ENCODE results near the gene SRPK1. TPM values are rescaled to one million over a fixed set of nuclear protein-coding genes. Genes with fewer than 3 reads are reported as not detected.

Gene SRPK1
- total RNA-seq, 4 donors from 2014 or later: 72.4 to 137 (median 112) TPM

DNA sequence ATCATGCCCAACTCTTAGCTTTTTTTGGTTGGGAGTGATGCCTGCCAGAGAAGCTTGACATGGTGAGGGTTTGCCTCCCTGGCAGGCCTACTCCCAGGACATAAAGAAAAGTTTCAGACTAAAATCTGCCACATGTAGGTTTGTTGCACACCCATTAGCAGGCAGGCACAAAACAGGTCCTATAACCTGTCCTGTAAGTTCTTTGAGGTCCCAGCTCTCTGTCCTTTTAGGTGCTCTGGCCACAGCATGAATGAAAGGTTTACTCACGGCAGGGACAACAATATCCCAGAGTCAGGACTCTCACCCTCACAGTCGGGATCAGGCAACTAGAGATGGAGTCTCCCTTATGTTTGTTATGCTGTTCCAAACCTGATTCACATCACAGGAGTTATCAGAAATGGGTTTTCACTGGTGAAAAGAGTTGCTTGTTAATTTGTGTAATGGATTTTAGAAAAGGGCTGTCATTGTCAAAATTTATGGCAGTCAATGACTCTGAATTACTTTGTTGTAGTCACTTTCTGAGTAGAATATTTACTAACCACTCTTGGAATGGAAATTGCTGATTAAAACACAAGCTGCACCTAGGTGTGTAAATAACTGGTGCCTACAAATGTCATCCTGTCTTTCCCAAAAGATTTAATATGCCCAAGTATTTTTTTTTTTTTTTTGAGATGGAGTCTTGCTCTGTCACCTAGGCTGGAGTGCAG lies 5.8 kb upstream of the SRPK1 start:
- H3K9me3 ChIP-seq: no peaks in the 10 kb centered on the region
- no peak for DNase-seq
- no peaks in the 10 kb centered on the region for H3K27me3 ChIP-seq
- no peaks in the 10 kb centered on the region for H3K36me3 ChIP-seq
- TF ChIP-seq, protein P1, sequence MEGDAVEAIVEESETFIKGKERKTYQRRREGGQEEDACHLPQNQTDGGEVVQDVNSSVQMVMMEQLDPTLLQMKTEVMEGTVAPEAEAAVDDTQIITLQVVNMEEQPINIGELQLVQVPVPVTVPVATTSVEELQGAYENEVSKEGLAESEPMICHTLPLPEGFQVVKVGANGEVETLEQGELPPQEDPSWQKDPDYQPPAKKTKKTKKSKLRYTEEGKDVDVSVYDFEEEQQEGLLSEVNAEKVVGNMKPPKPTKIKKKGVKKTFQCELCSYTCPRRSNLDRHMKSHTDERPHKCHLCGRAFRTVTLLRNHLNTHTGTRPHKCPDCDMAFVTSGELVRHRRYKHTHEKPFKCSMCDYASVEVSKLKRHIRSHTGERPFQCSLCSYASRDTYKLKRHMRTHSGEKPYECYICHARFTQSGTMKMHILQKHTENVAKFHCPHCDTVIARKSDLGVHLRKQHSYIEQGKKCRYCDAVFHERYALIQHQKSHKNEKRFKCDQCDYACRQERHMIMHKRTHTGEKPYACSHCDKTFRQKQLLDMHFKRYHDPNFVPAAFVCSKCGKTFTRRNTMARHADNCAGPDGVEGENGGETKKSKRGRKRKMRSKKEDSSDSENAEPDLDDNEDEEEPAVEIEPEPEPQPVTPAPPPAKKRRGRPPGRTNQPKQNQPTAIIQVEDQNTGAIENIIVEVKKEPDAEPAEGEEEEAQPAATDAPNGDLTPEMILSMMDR (IDR thresholded peaks at IDR 0.05): no peak
- TF ChIP-seq POLR2A (IDR thresholded peaks at IDR 0.05): no peak
- no peaks in the 10 kb centered on the region for H3K4me1 ChIP-seq
- no peak overlapping the region for H3K27ac ChIP-seq
- no peak overlapping the region for H3K4me3 ChIP-seq

DNA sequence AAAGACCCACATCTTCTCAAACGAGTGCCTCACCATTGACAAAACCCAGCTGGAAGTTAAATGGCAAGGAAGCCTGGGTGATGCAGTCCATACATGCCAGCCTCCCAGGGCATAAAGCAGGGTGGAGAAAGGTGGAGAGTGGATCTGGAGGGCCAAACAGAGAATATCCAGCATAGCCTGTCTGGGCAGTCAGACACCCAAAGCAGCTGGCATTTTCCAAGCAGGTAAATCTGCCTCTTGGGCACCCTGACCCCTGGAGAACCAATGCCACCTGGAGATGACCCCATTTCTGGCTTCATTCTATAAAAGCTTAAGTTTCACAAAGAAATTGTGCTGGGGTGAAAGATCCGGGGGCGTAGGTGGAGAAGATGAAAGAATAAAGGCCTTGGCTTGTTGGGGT lies 5.1 kb upstream of the SRPK1 start:
- Histone ChIP-seq H3K27ac (no peak overlapping the region), H3K4me3 (no peak overlapping the region), H3K27me3 (no peaks in the 10 kb centered on the region), H3K9me3 (no peaks in the 10 kb centered on the region), H3K36me3 (no peaks in the 10 kb centered on the region), H3K4me1 (no peaks in the 10 kb centered on the region)
- no peak for TF ChIP-seq POLR2A (IDR thresholded peaks at IDR 0.05)
- TF ChIP-seq, protein P1 (IDR thresholded peaks at IDR 0.05): no peak
- DNase-seq: no peak

DNA sequence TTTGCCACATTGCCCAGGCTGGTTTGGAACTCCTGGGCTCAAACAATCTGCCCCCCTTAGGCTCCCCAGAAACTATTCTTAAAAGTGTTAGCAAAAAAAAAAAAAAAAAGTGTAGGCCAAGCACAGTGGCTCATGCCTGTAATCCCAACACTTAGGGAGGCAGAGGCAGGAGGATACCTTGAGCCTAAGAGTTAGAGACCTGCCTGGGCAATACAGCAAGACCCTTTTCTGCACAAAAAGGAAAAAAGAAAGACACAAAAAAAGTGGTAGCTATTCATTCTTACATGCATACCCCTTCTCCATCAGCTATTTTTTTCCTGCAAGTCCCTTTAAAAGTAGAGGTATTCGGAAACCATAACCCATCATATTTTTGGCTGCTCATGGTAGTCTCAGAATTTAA lies 3.2 kb upstream of the SRPK1 start:
- no peak for TF ChIP-seq POLR2A (IDR thresholded peaks at IDR 0.05)
- TF ChIP-seq, protein P1 (IDR thresholded peaks at IDR 0.05): no peak
- H3K27ac ChIP-seq: no peak overlapping the region
- DNase-seq: no peak
- H3K9me3 ChIP-seq: no peaks in the 10 kb centered on the region
- H3K4me1 ChIP-seq: peaks cover 0 to 5% (median 0%) of the 10 kb centered on the region in 4 donors
- H3K4me3 ChIP-seq: no peak overlapping the region
- no peaks in the 10 kb centered on the region for H3K36me3 ChIP-seq
- H3K27me3 ChIP-seq: no peaks in the 10 kb centered on the region

DNA sequence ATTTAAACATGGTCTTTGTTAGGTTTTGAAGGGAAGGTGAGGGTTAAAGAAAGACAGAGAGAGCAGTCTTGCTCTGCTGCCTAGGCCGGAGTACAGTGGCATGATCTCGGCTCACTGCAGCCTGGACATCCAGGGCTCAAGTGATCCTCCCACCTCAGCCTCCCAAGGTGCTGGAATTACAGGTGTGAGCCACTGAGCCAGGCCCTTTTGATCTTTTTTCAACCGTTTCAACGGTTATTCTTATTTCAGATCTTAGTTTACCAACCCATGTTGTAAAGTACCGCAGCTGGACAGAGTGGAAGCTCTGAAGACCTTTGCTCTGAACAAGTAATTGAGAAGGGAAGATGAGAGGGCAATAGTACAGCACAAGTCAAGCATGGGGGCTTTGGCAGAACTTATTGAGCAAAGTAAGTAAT lies 1.2 kb upstream of the SRPK1 start:
- H3K36me3 ChIP-seq: no peaks in the 10 kb centered on the region
- H3K27ac ChIP-seq: peak overlapping the region in 3 of 4 donors; percentile 6 to 82 (median 60)
- peaks cover 0 to 16% (median 4%) of the 10 kb centered on the region in 4 donors for H3K4me1 ChIP-seq
- H3K27me3 ChIP-seq: no peaks in the 10 kb centered on the region
- DNase-seq: no peak
- peak overlapping the region in 2 of 4 donors; percentile 75 to 96 for H3K4me3 ChIP-seq
- H3K9me3 ChIP-seq: no peaks in the 10 kb centered on the region
- TF ChIP-seq, protein P1 (IDR thresholded peaks at IDR 0.05): no peak
- TF ChIP-seq POLR2A (IDR thresholded peaks at IDR 0.05): no peak

DNA sequence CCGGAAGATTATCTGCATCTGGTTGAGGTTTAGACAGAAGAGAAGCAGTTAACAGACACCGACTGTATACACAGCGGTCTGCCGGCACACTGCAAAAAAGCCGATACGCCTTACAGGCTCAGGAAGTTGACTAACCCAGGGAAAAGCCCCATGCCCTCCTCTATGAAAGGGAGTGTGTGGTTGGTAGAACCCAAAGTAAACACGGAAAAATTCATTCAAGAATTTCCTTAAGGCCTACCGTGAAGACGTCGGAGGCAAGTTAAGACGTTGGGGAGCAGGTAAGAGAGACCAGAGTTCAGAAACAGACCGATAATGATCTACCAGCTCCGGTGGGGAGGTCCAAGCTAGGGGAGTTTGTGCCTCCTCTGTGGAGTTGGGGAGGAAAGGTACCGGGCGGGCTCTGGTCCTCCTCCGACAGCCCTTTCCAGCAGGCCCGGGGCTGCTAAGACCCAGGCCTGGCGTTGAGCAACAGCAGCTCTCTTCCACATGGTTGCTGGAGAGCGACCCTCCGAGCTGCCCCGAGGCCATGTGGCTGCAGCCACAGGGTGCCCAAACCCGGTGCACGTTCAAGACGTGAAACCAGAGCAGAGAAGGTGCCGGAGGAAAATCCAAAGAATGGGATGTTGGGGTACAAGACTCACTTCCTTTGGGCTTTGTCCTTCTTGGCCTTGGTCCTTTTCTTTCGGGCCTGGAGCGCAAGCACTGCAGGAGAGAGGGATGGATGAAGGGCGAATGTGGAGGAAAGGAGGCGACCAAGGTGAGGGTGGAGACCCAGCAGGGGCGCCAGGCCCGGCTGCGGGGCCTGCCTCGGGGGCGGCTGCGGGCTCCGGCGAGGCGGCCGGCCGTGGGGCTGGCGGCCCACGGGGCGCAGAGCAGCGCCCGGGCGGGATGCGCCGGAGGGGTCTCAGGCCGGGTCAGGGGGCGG lies 809 bp downstream of the SRPK1 start:
- no peaks in the 10 kb centered on the region for H3K9me3 ChIP-seq
- TF ChIP-seq, protein P1 (IDR thresholded peaks at IDR 0.05): no peak
- peak in 1 of 2 donors; percentile 10 for TF ChIP-seq POLR2A (IDR thresholded peaks at IDR 0.05)
- peak overlapping the region; percentile 82 to 86 (median 86) for H3K27ac ChIP-seq
- DNase-seq: peak; percentile 29 to 66 (median 63)
- peak overlapping the region; percentile 75 to 96 (median 90) for H3K4me3 ChIP-seq
- peaks cover 0 to under 1% (median 0%) of the 10 kb centered on the region in 3 donors for H3K36me3 ChIP-seq
- peaks cover 0 to 16% (median 4%) of the 10 kb centered on the region in 4 donors for H3K4me1 ChIP-seq
- H3K27me3 ChIP-seq: no peaks in the 10 kb centered on the region

Data from Peyer's patch (tissue), 4 donors.